ENCODE results near the gene CR1L.
"Not testable (repeated sequence)": the region's sequence is repeated elsewhere in the genome, so short reads cannot be mapped to it uniquely, and the experiment has no call there.

The CR1L gene

GRCh38 chr1:207620543-207620893 lies 24.4 kb upstream of the CR1L start:
- POLR2A ChIA-PET (ENCODE audit: low non-redundant PET) = no interaction called here

GRCh38 chr1:207625504-207626071 lies 19.3 kb upstream of the CR1L start:
- POLR2A ChIA-PET (ENCODE audit: low non-redundant PET); DNase-seq (ENCODE audit: low spot score); CTCF ChIA-PET; H3K27ac ChIP-seq: not testable (repeated sequence)

More at GRCh38 chr1:207620543-207620893, 24.4 kb upstream of the CR1L start:
- no peak overlapping the region for H3K27ac ChIP-seq
- TF ChIP-seq CTCF (conservative IDR thresholded peaks at IDR 0.05; ENCODE audit: low read depth) = peak; percentile 50; the same call in 1 of the 2 replicates
- DNase-seq (ENCODE audit: low spot score) = no peak
- CTCF ChIA-PET = interaction anchor here (0.6 to 2.3 kb wide), 11 partner anchors 10 to 198 kb away, joined by 3 to 12 read pairs (median 4); no protein-coding TSS in a partner anchor

- DNase-seq (ENCODE audit: low spot score) = no peak
- ChIA-PET CTCF (interaction anchor here (1.2 kb wide), 1 partner anchor 545 kb away, joined by 5 read pairs; no protein-coding TSS in a partner anchor), POLR2A (ENCODE audit: low non-redundant PET) (no interaction called here)
- H3K27ac ChIP-seq = no peak overlapping the region
- TF ChIP-seq CTCF (conservative IDR thresholded peaks at IDR 0.05; ENCODE audit: low read depth) = no peak
Measured at GRCh38 chr1:207626972-207627337, 18.0 kb upstream of the CR1L start.

- CTCF ChIA-PET = no interaction called here
- POLR2A ChIA-PET (ENCODE audit: low non-redundant PET) = no interaction called here
- no peak overlapping the region for H3K27ac ChIP-seq
- no peak for DNase-seq (ENCODE audit: low spot score)
- TF ChIP-seq CTCF (conservative IDR thresholded peaks at IDR 0.05; ENCODE audit: low read depth) = no peak
Measured at GRCh38 chr1:207627496-207627895, 17.4 kb upstream of the CR1L start.

- ChIA-PET CTCF (interaction anchor here (0.5 kb wide), 1 partner anchor 134 kb away, joined by 4 read pairs; no protein-coding TSS in a partner anchor), POLR2A (ENCODE audit: low non-redundant PET) (no interaction called here)
- no peak for DNase-seq (ENCODE audit: low spot score)
- H3K27ac ChIP-seq = no peak overlapping the region
- no peak for TF ChIP-seq CTCF (conservative IDR thresholded peaks at IDR 0.05; ENCODE audit: low read depth)
Measured at GRCh38 chr1:207628776-207629175, 16.2 kb upstream of the CR1L start.

GRCh38 chr1:207631137-207631536 lies 13.8 kb upstream of the CR1L start:
- DNase-seq (ENCODE audit: low spot score) = no peak
- CTCF ChIA-PET = no interaction called here
- POLR2A ChIA-PET (ENCODE audit: low non-redundant PET) = no interaction called here
- H3K27ac ChIP-seq = no peak overlapping the region
- TF ChIP-seq CTCF (conservative IDR thresholded peaks at IDR 0.05; ENCODE audit: low read depth) = no peak

GRCh38 chr1:207633226-207633625 lies 11.7 kb upstream of the CR1L start:
- POLR2A ChIA-PET (ENCODE audit: low non-redundant PET) = no interaction called here
- no peak overlapping the region for H3K27ac ChIP-seq
- no peak for DNase-seq (ENCODE audit: low spot score)
- TF ChIP-seq CTCF (conservative IDR thresholded peaks at IDR 0.05; ENCODE audit: low read depth) = no peak
- CTCF ChIA-PET = no interaction called here

- H3K27ac ChIP-seq; DNase-seq (ENCODE audit: low spot score); CTCF ChIA-PET; POLR2A ChIA-PET (ENCODE audit: low non-redundant PET): not testable (repeated sequence)
Measured at GRCh38 chr1:207633699-207634289, 11.1 kb upstream of the CR1L start.

GRCh38 chr1:207634293-207634692 lies 10.6 kb upstream of the CR1L start:
- DNase-seq (ENCODE audit: low spot score); POLR2A ChIA-PET (ENCODE audit: low non-redundant PET); CTCF ChIA-PET; H3K27ac ChIP-seq: not testable (repeated sequence)

GRCh38 chr1:207635569-207636186 lies 9.3 kb upstream of the CR1L start:
- POLR2A ChIA-PET (ENCODE audit: low non-redundant PET); CTCF ChIA-PET; DNase-seq (ENCODE audit: low spot score); H3K27ac ChIP-seq: not testable (repeated sequence)

All from RWPE1 (cell line).